HG02870 (cell line): Measurements from ENCODE around the gene CD99L2.

Source experiments
- ATAC-seq: cut with Tn5 transposase; IDR thresholded peaks from one replicate; pipeline ENCODE4 v1.9.1; 2021; ENCODE audit warnings: mild to moderate bottlenecking, moderate library complexity; ENCODE audit not compliant: unreplicated experiment

The CD99L2 gene, protein sequence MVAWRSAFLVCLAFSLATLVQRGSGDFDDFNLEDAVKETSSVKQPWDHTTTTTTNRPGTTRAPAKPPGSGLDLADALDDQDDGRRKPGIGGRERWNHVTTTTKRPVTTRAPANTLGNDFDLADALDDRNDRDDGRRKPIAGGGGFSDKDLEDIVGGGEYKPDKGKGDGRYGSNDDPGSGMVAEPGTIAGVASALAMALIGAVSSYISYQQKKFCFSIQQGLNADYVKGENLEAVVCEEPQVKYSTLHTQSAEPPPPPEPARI

DNA sequence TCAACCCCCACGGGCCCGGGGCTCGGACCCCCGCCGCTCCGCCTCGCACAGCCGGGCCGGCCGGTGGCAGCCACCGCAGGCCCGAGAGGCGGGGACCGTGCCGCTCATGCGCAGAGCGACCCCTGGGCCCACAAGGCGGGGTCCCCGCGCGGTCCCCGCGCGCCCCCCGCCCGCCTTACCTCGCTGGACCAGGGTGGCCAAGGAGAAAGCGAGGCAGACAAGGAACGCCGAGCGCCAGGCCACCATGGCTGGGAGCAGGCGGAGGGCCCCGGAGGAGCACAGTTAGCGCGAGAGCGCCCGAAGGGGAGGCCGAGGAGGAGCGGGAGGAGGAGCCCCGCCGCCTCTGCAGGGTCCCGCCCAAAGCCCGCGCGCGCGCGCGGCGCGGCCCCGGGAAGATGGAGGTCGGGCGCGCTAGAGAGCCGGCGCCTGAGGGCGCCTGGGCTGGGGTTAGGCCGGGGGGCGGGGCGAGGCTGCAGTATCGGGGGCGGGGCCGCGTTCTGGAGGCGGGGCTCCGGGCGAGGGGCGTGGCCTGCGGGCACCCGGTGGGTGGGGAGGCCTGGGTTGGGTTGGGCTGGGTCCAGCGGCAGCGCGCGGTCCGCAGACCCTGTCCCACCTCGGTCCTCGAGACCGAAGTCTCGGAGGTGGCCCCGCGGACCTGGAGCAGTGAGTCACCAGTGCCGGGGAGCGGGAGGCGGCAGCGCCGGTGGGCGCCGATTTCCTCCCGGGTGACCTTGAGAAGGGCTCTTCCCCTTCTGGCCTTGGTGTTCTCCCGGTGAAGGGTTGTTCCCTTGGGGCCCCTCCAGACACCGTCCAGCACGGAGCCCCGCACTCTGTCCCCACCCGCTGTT is at the start of gene CD99L2:
TSS of gene CD99L2 (minus strand) at position 326 of the 848 bp plus-strand sequence. CDS start at position 246, 80 bp downstream.
- peak; percentile 71 for ATAC-seq

DNA sequence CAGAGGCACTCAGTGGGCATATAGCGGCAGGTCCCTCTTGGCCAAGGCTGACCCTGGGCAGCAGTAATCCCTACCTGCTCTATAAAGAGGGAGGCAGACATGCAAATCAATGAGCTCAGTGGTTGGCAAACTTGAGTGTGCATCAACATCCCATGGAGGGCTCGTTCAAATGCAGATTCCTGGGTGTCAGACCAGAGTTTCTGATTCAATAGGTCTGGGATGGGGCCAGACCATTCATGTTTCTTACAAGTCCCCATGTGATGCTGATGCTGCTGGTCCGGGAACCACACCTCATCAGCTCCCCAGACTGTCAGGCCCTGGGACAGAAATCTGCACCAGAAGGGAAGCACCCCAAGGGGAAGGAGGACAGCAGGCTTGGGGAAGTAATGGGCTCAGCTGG is 45.8 kb upstream of the CD99L2 start:
- ATAC-seq, result no peak

DNA sequence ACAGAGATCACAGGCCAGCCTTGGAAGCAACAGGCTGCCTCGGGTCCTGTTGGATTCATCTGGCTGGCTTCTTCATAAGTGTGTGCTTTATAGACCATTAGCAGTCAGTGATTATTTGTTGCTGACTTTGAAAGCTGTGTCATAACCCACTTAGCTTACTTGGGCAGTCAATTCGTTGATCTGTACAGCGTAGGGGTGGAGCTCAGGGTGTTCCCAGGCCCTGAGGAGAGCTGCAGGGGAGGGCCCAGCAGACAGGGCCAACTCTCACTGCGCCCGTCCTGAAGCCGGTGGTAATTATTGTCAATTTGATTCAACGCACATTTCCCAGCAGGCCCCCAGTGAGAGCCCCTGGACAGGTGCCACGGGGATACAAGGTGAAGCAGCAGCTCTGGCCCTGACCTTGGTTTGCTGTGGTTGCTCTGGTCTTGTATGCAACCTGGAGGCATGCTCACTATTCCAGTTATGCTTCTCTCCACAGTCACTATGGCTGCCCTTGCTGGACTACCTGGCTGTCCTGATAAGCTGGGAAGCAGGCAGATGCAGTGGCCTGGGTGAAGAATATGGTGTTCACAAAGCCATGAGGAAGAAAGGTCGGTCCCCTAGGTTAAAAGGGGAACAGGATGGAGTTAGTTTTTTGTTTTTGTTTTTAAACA is 44.6 kb upstream of the CD99L2 start:
- ATAC-seq, result no peak

DNA sequence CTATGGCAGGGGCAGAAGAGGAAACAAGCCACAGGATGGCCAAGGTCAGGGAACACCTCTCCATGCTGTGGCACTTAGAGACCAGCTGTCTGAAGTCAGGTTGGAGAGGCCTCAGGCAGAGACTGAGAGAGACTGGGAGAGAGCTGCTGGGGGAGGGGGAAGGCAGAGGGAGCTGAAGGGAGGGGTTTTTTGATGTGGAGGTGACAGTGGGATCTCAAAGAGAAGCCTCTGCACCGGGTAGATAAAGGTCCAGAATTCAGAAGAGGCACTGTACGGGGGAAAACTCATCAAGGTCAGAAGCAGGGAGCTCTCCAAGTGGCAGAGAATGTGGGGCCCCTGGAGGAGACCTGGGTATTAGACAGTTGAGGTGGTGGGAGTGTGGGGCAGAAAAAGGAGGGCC is 43.1 kb upstream of the CD99L2 start:
- no peak for ATAC-seq

DNA sequence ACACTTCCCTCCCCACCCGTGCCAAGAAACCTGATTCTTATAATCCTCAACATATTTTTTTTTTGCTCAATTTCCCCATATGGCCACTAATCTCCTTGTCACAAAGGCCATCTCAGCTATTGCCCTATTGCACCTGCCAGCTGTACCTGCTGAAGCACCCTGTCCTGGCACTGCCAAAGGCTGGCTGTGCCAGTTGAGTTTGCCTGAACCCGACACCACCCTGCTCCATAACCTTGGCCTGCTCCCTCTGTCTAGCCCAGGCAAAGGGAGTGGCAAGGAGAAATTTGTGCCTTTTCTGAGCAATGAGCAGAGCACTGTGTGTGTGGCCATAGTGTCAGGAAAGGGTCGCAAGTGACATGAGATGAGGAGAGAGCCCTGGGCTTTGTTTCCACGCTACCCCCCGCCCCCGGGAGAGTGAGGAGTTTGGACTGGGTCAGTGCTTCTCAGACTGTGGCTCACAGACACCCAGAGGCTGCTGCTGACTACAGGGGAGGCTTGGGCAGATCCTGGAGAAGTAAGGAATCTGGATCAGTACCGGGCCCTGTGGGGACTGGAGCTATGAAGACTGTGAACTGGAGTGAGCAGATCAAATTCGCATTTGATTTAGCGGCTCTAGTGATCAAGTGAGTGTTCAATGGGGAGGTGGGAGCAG is 42.5 kb upstream of the CD99L2 start:
- no peak for ATAC-seq

DNA sequence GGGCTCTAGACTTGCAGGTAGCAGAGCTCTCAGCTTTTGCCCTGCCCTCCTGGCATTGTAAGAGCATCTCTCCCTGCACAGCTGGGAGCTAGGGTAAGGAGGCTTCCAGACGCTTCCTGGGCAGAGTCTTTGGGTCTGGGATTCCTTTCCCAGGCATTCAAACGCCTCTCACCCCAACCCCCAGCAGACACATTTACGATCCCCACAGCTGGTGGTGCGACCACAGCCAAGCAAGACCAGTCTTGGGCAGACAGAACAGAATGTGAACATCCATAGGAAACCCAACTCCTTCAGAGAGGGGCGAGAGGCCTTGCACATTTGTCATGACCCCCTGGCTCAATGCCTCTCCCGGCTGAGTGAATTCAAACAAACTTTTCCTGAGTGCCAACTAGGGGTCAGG is 38.1 kb upstream of the CD99L2 start:
- ATAC-seq, result no peak

DNA sequence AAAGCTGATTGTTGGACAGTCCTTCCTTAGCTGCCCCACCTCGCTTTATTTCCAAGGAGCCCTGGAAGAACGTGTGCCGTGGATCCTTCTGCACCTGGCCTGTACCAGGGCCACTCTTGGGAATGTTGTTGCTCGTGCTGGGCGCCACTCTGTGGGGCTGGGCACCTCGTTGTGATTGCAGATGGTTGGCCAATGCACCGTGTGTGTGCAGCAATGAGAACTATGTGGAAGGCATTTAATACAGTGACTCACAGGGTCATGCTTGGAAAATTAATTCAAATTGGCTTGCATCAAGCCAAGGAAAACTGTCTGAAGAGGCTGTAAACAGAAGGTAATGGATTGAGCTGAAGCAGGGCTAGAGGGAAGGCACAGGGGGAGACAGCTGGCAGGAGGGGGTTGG is 37.0 kb upstream of the CD99L2 start:
- no peak for ATAC-seq

DNA sequence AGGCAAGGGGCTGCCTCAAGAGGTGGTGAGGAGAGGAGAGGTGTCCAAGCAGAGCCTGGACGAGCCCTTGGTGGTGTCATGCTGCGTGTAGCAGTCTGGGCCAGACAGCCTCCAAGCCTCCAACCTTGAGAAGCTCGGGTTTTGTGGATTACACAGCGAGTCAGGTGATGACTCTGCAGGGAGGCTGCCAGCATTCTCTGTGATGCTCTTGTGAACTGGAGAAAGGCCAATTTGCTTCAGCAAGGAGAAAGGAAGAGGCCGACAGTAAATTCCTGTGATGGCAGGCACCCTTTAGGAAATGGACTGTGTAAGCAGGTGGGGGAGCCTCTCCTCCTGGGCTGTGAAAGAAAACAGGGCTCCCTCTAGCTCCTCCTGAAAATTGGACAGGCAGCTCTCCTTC is 36.0 kb upstream of the CD99L2 start:
- ATAC-seq, result no peak

DNA sequence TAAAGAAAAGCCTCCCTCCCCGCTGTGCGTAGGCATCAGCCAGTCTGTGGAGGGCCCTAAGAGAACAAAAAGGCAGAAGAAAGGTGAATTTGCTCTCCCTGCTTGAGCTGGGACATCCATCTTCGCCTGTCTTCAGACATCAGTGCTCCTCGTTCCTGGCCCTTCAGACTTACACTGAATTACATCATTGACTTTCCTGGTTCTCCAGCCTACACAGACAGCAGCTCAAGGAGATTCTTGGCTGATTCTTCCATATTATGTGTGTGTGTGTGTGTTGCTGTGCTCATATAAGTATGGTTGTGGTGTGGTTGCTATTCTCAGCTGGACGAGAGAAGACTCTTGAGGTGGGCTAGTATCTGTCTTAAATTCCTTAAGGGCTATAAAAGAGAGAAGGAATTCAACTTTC is 35.5 kb upstream of the CD99L2 start:
- no peak for ATAC-seq

DNA sequence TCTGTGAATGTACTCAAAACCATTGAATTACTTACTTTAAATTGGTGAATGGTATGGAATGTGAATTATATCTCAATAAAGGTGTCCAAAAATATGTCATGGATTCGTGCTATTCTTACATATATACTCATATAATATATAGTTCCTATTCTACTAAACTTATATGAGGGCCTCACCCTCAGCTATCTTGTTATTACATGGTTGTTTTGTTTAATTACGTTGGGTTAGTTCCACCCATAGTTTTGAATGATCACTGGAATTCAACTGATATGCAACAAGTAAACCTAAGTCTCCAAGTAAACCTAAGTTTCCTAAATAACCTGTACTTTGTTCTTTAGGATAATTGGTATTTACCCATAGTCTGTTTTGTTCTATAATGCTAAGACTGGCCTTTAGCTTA is 30.6 kb upstream of the CD99L2 start:
- ATAC-seq, result no peak

DNA sequence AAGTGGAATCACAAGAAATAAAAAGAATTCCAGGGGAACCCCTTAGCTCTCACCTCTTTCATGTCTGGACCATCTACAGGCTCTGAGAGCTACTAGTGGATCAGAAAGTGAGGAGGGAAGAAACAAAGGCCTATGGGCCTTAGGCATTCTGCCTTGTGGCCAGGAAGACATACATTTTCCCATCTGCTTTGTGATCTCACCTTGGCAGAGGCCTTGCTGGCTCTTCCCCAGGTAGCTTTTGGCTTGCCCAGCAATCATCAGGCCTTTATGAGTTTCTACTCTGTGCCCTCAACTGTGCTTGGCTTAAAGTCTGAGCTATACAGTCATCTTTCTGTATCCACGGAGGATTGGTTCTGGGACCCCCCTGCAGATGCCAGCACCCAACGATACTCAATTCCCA is 28.3 kb upstream of the CD99L2 start:
- no peak for ATAC-seq

DNA sequence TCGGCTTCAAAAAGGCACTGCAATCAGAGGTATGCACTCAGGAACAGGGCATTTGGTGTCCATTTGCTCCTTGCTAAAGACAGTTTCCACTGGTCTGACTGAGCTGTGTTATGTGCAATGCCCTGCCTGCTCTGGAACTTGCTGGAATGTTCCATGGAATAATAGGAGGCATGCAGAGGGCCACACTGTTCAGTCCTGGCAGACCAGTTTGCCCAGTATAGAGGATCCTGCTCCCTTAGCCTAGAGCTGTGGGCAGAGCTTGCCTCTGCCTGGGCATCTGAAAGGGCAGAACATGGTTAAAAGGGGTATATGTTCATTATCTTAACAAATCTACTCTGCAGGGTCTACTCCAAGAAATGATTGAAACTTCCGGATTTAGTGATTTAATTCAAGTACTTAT is 27.8 kb upstream of the CD99L2 start:
- ATAC-seq, result no peak

DNA sequence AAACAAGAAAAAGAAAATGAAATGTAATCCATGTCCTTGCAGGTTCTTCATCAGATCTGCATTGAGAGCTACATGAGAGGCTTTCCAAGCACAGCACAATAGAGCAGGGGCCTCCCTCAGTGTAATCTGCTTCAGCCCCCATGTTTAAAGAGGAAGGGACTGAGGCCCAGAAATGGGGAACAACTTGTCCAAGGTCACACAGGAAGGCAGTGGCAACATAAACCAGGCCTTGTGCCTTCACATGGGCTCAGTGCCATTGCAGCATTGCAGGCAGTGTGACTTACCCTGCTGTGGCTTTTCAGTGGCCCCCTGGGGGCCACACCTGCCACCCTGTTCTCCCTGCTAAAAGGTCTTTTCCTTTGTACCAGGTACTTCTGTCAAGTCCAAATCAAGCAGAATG is 20.9 kb upstream of the CD99L2 start:
- ATAC-seq, result no peak

DNA sequence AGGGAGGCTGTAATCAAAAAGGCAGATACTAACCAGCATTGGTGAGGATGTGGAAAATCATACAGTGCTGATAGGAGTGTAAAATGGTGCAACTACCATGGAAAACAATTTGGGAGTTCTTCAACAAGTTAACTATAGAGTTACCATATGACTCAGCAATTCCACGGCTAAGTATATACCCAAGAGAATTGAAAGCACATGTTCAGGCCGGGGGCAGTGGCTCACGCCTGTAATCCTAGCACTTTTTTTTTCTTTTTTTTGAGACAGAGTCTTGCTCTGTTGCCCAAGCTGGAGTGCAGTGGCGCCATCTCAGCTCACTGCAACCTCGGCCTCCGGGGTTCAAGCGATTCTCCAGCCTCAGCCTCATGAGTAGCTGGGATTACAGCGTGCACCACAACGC is 15.0 kb upstream of the CD99L2 start:
- no peak for ATAC-seq

DNA sequence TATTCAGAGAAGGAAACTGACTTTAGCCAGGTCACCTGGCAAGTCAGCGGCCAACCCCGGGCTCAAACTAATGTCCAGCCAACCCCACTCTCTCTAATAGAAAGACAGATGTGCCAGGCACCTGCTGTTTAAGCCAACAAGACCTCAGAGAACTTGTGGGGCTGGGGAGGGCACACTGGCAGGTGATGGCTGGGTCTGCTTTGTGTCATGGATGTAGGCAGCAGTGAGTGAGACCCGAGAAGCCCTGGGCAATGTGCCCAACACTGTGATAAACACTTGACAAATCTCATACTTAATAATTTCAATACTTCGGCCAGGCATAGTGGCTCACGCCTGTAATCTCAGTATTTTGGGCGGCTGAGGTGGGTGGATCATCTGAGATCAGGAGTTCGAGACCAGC is 9.0 kb upstream of the CD99L2 start:
- no peak for ATAC-seq

DNA sequence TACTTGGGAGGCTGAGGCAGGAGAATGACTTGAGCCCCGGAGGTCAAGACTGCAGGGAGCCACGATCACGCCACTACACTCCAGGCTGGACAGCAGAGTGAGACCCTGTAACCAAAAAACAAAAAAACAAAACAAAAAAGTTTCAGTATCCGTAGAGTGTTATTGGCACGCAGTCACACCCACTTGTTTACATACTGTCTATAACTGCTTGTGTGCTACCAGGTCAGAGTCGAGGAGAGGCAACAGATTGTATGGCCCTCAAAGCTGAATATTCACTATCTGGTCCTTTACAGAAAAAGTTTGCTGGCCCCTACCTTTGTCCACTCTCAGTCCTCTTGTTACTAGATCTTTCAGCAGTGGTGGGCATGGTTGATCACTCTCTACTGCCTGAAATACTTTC is 8.2 kb upstream of the CD99L2 start:
- ATAC-seq, result no peak

DNA sequence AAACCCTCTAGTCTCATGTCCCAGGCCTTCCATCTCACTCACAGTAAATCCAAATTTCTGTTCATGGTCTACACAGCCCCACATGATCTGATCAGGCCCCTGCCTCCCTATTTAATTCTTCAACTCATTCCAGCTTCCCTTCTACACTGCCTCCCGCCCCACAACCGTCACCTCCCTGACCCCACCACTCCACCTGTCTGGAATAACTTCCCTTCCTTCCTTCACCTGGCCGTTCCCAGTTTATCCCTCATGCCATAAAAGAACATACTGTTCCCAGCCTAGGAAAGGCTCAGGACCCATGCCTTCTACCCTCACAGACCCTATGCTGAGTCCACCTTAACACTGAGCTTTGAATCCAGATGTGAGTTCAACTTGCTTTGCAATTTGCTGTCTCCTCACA is 6.8 kb upstream of the CD99L2 start:
- ATAC-seq, result no peak

DNA sequence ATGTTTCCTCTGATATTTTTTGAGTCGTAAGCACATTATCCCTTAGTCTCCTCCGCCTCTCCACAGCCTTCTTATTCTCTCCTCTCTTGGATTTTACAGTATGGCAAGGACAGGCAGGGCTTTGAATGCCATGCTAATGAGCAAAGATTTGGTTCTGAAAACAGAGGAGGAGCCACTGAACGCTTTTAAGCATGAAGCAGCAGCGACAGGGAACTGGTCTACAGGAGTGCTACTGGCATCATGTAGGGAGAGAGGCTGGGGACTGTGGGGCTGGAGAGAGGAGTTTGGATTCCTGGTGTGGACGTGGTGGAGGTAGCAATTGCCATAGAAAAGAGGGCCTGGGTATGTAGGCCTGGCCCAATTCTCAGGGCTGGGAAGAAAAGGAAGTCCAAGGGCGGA is 4.6 kb upstream of the CD99L2 start:
- ATAC-seq, result no peak

DNA sequence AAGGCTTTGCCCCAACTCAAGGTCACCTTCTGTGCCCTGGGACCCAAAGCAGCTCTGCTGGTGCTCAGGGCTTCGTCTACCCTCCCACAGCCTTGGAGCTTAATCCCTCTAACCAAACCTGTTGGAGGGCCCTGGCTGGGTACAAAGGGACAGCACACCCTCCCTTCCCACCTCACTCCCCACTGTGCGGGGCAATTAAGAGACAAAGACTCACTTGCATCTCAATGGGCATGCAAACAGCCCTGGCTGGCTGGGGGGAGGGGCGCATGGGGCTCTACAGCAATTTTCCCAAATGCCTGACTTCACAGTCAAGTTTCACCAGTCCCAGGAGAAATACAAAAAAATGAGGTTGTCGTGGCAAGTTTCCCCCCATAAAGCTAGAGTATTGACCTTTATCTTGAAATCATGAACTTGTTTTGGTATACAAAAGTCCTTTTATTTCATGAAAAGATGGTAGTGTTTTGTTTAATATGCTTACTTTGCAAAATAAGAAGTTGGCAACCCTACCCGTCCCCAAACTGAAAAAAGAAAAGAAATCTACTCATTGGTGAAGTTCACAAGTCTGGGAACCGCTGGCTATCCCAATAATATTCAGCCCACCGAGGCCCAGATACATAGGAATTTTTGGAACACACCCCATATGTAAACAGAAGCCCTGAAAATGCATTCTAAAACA is 4.1 kb upstream of the CD99L2 start:
- ATAC-seq, result no peak

DNA sequence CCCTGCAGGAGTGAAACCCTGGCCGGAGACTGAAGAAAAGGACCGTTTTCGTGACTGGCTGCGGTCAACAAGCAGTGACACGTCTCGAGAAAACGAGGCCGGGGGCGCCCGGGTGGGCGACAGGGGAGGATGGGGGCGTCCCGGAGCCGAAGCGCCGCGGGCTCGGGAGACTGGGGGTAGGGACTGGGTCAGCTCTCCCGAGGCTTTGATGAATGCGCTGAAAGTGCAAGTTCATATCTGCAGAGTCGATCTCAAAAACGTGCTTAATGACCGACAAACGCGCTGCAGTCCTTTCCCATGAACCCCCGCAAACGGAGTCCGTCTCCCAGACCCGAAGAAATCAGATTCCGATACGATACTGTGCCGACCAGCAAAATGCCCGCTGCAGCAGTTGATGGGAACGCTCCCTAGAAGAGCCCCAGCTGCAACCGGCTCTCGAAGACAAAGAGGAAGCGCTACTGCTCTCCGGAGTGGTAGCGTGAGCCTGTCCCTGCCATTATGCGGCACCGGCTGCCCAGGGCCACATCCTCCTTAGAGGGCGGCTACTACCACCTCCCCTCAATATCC is 806 bp upstream of the CD99L2 start:
- ATAC-seq, result peak; percentile 46
